Liver (tissue), 3 donors: Measurements from ENCODE around the gene RPL29.

ENCODE experiments used
- CTCF ChIP-seq: fragments of 150-350 bp; IDR thresholded peaks from 2 replicates; pipeline ENCODE4 v1.5.1; 2017; ENCODE audit warnings: improper control_type of control experiment, low read depth, low read length; ENCODE audit not compliant: missing input control
- JUND ChIP-seq, 2 donors: IDR thresholded peaks; 2 replicates each; pipeline ENCODE4 v1.6.1; 2016; ENCODE audit warnings: antibody characterized with exemption in 2 of 2
- RAD21 ChIP-seq, 2 donors: IDR thresholded peaks; 2 replicates each; pipeline ENCODE4 v1.6.1; 2016; ENCODE audit warnings: antibody characterized with exemption in 2 of 2, mild to moderate bottlenecking in 2 of 2
- RXRA ChIP-seq, 2 donors: IDR thresholded peaks; 2 replicates each; pipeline ENCODE4 v1.6.1; 2017 to 2018; ENCODE audit warnings: antibody characterized with exemption in 2 of 2, mild to moderate bottlenecking in 1 of 2
- YY1 ChIP-seq: IDR thresholded peaks from 2 replicates; pipeline ENCODE4 v1.6.1; 2016; ENCODE audit warnings: antibody characterized with exemption, mild to moderate bottlenecking
- donor health status: healthy.
- donor health status: healthy.

GRCh38 chr3:52037291-52037690 lies 41.6 kb upstream of the RPL29 start:
- no peak for TF ChIP-seq CTCF
- no peak for TF ChIP-seq JUND (IDR thresholded peaks at IDR 0.05)
- TF ChIP-seq RXRA (IDR thresholded peaks at IDR 0.05), result no peak
- TF ChIP-seq YY1, result no peak
- TF ChIP-seq RAD21 (IDR thresholded peaks at IDR 0.05), result no peak
